ENCODE results near the gene DCANP1. TPM values are rescaled to one million over a fixed set of nuclear protein-coding genes. Genes with fewer than 3 reads are reported as not detected.

DCANP1 gene
- total RNA-seq, 2 experiments from 2014 or later: 0.08 TPM; not detected in 1

- ATAC-seq (ENCODE audit: poor library complexity): no peak
- Histone ChIP-seq H3K36me3 (ENCODE audit: insufficient read depth, low read length) (no peaks in the 10 kb centered on the region), H3K4me1 (ENCODE audit: insufficient read depth, low read length) (peaks cover under 1% of the 10 kb centered on the region), H3K27me3 (ENCODE audit: control insufficient read depth in 1 of 2, insufficient read depth in 2 of 2, low read length in 2 of 2) (peaks cover under 1 to 13% of the 10 kb centered on the region in 2 experiments), H3K4me3 (ENCODE audit: low read length) (no peak overlapping the region), H3K9me3 (ENCODE audit: control insufficient read depth in 1 of 2, insufficient read depth in 1 of 2, low read length in 2 of 2) (no peaks in the 10 kb centered on the region), H3K27ac (ENCODE audit: low read depth in 1 of 2, low read length in 2 of 2) (no peak overlapping the region)
- Mint-ChIP-seq H3K27me3 (peaks cover 56% of the 10 kb centered on the region), H3K36me3 (ENCODE audit: low read depth) (no peaks in the 10 kb centered on the region), H3K27ac (no peak overlapping the region), H3K9me3 (no peaks in the 10 kb centered on the region), H3K4me3 (no peak overlapping the region), H3K4me1 (ENCODE audit: low read depth) (no peaks in the 10 kb centered on the region)
- DNase-seq: no peak
- intact Hi-C loops (cut with DNase I, micrococcal nuclease): no loop called here
- ChIA-PET CTCF (interaction anchor here (0.6 kb wide), 1 partner anchor 485 kb away, joined by 3 read pairs; no protein-coding TSS in a partner anchor), POLR2A (no interaction called here)
- no peak for TF ChIP-seq CTCF (IDR thresholded peaks at IDR 0.05)
Measured at GRCh38 chr5:135471726-135472125, 24.6 kb upstream of the DCANP1 start.

GRCh38 chr5:135469911-135470310, 22.8 kb upstream of the DCANP1 start:
- Histone ChIP-seq H3K4me3 (ENCODE audit: low read length) (no peak overlapping the region), H3K27me3 (ENCODE audit: control insufficient read depth in 1 of 2, insufficient read depth in 2 of 2, low read length in 2 of 2) (peaks cover 18 to 23% of the 10 kb centered on the region in 2 experiments), H3K9me3 (ENCODE audit: control insufficient read depth in 1 of 2, insufficient read depth in 1 of 2, low read length in 2 of 2) (no peaks in the 10 kb centered on the region), H3K4me1 (ENCODE audit: insufficient read depth, low read length) (peaks cover 9% of the 10 kb centered on the region), H3K27ac (ENCODE audit: low read depth in 1 of 2, low read length in 2 of 2) (no peak overlapping the region), H3K36me3 (ENCODE audit: insufficient read depth, low read length) (no peaks in the 10 kb centered on the region)
- intact Hi-C loops (cut with DNase I, micrococcal nuclease): loop anchor here (5.0 to 10.0 kb wide), 4 partner anchors 82 to 745 kb away; no protein-coding TSS in a partner anchor
- H3K36me3 Mint-ChIP-seq (ENCODE audit: low read depth): no peaks in the 10 kb centered on the region
- POLR2A ChIA-PET: no interaction called here
- peaks cover 67% of the 10 kb centered on the region for H3K27me3 Mint-ChIP-seq
- peaks cover 5% of the 10 kb centered on the region for H3K4me1 Mint-ChIP-seq (ENCODE audit: low read depth)
- no peak overlapping the region for H3K4me3 Mint-ChIP-seq
- H3K9me3 Mint-ChIP-seq: no peaks in the 10 kb centered on the region
- ATAC-seq (ENCODE audit: poor library complexity): no peak
- DNase-seq: no peak
- CTCF ChIA-PET: interaction anchor here (1.0 kb wide), 1 partner anchor 10 kb away, joined by 3 read pairs; no protein-coding TSS in a partner anchor
- TF ChIP-seq CTCF (IDR thresholded peaks at IDR 0.05): no peak
- H3K27ac Mint-ChIP-seq: no peak overlapping the region

GRCh38 chr5:135468541-135468940, 21.4 kb upstream of the DCANP1 start:
- no peak for ATAC-seq (ENCODE audit: poor library complexity)
- intact Hi-C loops (cut with DNase I, micrococcal nuclease): loop anchor here (5.0 to 10.0 kb wide), 4 partner anchors 84 to 746 kb away; no protein-coding TSS in a partner anchor
- Histone ChIP-seq H3K27ac (ENCODE audit: low read depth in 1 of 2, low read length in 2 of 2) (no peak overlapping the region), H3K4me1 (ENCODE audit: insufficient read depth, low read length) (peaks cover 9% of the 10 kb centered on the region), H3K27me3 (ENCODE audit: control insufficient read depth in 1 of 2, insufficient read depth in 2 of 2, low read length in 2 of 2) (peaks cover 23 to 26% of the 10 kb centered on the region in 2 experiments), H3K4me3 (ENCODE audit: low read length) (no peak overlapping the region), H3K9me3 (ENCODE audit: control insufficient read depth in 1 of 2, insufficient read depth in 1 of 2, low read length in 2 of 2) (no peaks in the 10 kb centered on the region), H3K36me3 (ENCODE audit: insufficient read depth, low read length) (no peaks in the 10 kb centered on the region)
- CTCF ChIA-PET: no interaction called here
- DNase-seq: no peak
- Mint-ChIP-seq H3K36me3 (ENCODE audit: low read depth) (no peaks in the 10 kb centered on the region), H3K4me3 (no peak overlapping the region), H3K27me3 (peaks cover 70% of the 10 kb centered on the region), H3K27ac (no peak overlapping the region), H3K4me1 (ENCODE audit: low read depth) (peaks cover 5% of the 10 kb centered on the region), H3K9me3 (no peaks in the 10 kb centered on the region)
- TF ChIP-seq CTCF (IDR thresholded peaks at IDR 0.05): no peak
- POLR2A ChIA-PET: no interaction called here
